ENCODE measurements around the gene RSPO1.

- TF ChIP-seq ISL1 (CRISPR knock-in tag; IDR thresholded peaks at IDR 0.05), result no peak
- TF ChIP-seq CREB5 (CRISPR knock-in tag; IDR thresholded peaks at IDR 0.05; ENCODE audit: low read depth), result no peak
- no peak for TF ChIP-seq RARB (CRISPR knock-in tag; IDR thresholded peaks at IDR 0.05)
- no peak for TF ChIP-seq ZFP30 (CRISPR knock-in tag; IDR thresholded peaks at IDR 0.05)
- TF ChIP-seq CSDC2 (CRISPR knock-in tag; IDR thresholded peaks at IDR 0.05), result no peak
- no peak for TF ChIP-seq POU6F1 (CRISPR knock-in tag; IDR thresholded peaks at IDR 0.05; ENCODE audit: borderline replicate concordance, low read depth)
- TF ChIP-seq ESRRG (CRISPR knock-in tag; IDR thresholded peaks at IDR 0.05), result no peak
- TF ChIP-seq ZNF70 (CRISPR knock-in tag; IDR thresholded peaks at IDR 0.05), result no peak
- TF ChIP-seq BACH2 (CRISPR knock-in tag; IDR thresholded peaks at IDR 0.05; ENCODE audit: borderline replicate concordance), result no peak
These were observed 22.5 kb downstream of the RSPO1 start for GRCh38 chr1:37612186-37612585.

All from SK-N-SH treated with all-trans-retinoic acid at 6 μM for 48 hours (cell line).